K562 (cell line): ENCODE results near the gene FCAMR. TPM values are rescaled to one million over a fixed set of nuclear protein-coding genes. Genes with fewer than 3 reads are reported as not detected.

Source experiments
- ATAC-seq: fragments of 200-7000 bp; cut with Tn5 transposase; 3 replicates; pipeline ENCODE4 v1.9.1; 2020; ENCODE audit warnings: moderate library complexity
- BruUV-seq: library from RNA; stranded (reverse); fragments of 400-500 nt; replicated peaks from 2 replicates; lab custom pipeline; 2021; lab: Mats Ljungman, UMichigan
- CTCF ChIA-PET: fragments of 300-600 bp; formaldehyde crosslinking; extraction: SDS; loops from one replicate; lab custom pipeline; 2021; ENCODE audit warnings: low intra/inter-chr PET ratio; lab: Yijun Ruan, JAX
- POLR2A ChIA-PET: fragments of 300-600, 350-650 bp; sonication (Branson Sonifier 250); formaldehyde crosslinking; extraction: SDS; loops from one replicate; lab custom pipeline; 2021; ENCODE audit warnings: antibody characterized with exemption, inconsistent platforms; lab: Yijun Ruan, JAX
- DNase-seq, 4 experiments: peaks; one replicate each; pipeline versions ENCODE4 v3.0.0 to v3.0.0-alpha.2; 2011 to 2018; ENCODE audit warnings: low spot score in 3 of 4, mixed read lengths in 3 of 4; ENCODE audit errors: extremely low read depth in 1 of 4
- FAIRE-seq: peaks from 2 replicates; lab custom pipeline; 2011; peaks lifted over from hg19 to GRCh38; lab: Jason Lieb, UNC
- H2AFZ ChIP-seq: 2 replicates; pipeline ENCODE4 v1.6.0; 2011; ENCODE audit warnings: low read depth, low read length, control low read depth, inconsistent platforms
- H3K27ac ChIP-seq: fragments of 200-600 bp; 3 replicates; pipeline ENCODE4 v1.8.0; 2011; ENCODE audit warnings: low read depth, mild to moderate bottlenecking, control low read depth, inconsistent platforms, low read length, moderate library complexity, mixed read lengths; ENCODE audit errors: extremely low read depth
- H3K27me3 ChIP-seq, 2 experiments: fragments of 300-600 bp in 1 of 2; 2 replicates in 1 of 2; 3 replicates in 1 of 2; pipeline versions ENCODE4 v1.6.0 to v1.8.0; 2011; ENCODE audit warnings: inconsistent platforms in 2 of 2, low read length in 2 of 2, mild to moderate bottlenecking in 1 of 2, mixed read lengths in 1 of 2, moderate library complexity in 1 of 2; ENCODE audit not compliant: control insufficient read depth in 2 of 2, insufficient read depth in 2 of 2
- H3K36me3 ChIP-seq: fragments of 300-600 bp; 3 replicates; pipeline ENCODE4 v1.8.0; 2011; ENCODE audit warnings: mild to moderate bottlenecking, low read length, inconsistent platforms; ENCODE audit not compliant: control insufficient read depth, insufficient read depth
- H3K4me1 ChIP-seq, 2 experiments: fragments of 200-600 bp in 1 of 2; replicated peaks in 1 of 2; 2 replicates in 1 of 2; 3 replicates in 1 of 2; pipeline versions ENCODE4 v1.5.1 to v1.8.0; 2011; ENCODE audit warnings: inconsistent platforms in 2 of 2, low read length in 2 of 2, mild to moderate bottlenecking in 1 of 2, mixed read lengths in 1 of 2, moderate library complexity in 1 of 2; ENCODE audit not compliant: control insufficient read depth in 2 of 2, insufficient read depth in 2 of 2
- H3K4me2 ChIP-seq: 2 replicates; pipeline ENCODE4 v1.6.1; 2011; ENCODE audit warnings: low read length, control low read depth, inconsistent platforms, mixed read lengths; ENCODE audit not compliant: insufficient read depth
- H3K4me3 ChIP-seq: fragments of 200-600 bp; sonication (generic), shearing (Covaris generic); 2 replicates; pipeline ENCODE4 v1.5.1; 2016; ENCODE audit warnings: control low read depth, inconsistent platforms
- H3K79me2 ChIP-seq: fragments of 200-600 bp; 3 replicates; pipeline ENCODE4 v1.8.0; 2011; ENCODE audit warnings: low read length, inconsistent platforms; ENCODE audit not compliant: control insufficient read depth, insufficient read depth
- H3K9ac ChIP-seq, 2 experiments: 2 replicates each; pipeline versions ENCODE4 v1.6.0 to v1.6.1; 2011; ENCODE audit warnings: low read depth in 2 of 2, low read length in 2 of 2, control low read depth in 1 of 2, inconsistent platforms in 1 of 2, mild to moderate bottlenecking in 1 of 2, mixed read lengths in 1 of 2; ENCODE audit not compliant: insufficient read depth in 1 of 2
- H3K9me1 ChIP-seq: one replicate; pipeline ENCODE4 v1.6.0; 2011; ENCODE audit warnings: inconsistent platforms, mild to moderate bottlenecking, low read length, moderate library complexity; ENCODE audit not compliant: control insufficient read depth, insufficient read depth
- H3K9me3 ChIP-seq: replicated peaks from 2 replicates; pipeline ENCODE4 v1.5.1; 2011; ENCODE audit warnings: low read depth, low read length, inconsistent platforms; ENCODE audit not compliant: control insufficient read depth, insufficient read depth
- H4K20me1 ChIP-seq: replicated peaks from 2 replicates; pipeline ENCODE4 v1.6.1; 2011; ENCODE audit warnings: low read length, inconsistent platforms, mixed read lengths; ENCODE audit not compliant: control insufficient read depth, insufficient read depth
- DPF2 ChIP-seq: fragments of 450-650 bp; IDR thresholded peaks from 2 replicates; pipeline ENCODE4 v1.6.1; 2016
- KAT7 ChIP-seq: sonication (generic); formaldehyde crosslinking; IDR thresholded peaks from 2 replicates; pipeline ENCODE4 v1.8.0; 2022; ENCODE audit warnings: missing genetic modification reagents, mild to moderate bottlenecking, borderline replicate concordance
- KDM2B ChIP-seq: fragments of 250-450 bp; sonication (Bioruptor Pico); IDR thresholded peaks from 2 replicates; pipeline ENCODE4 v1.8.0; 2021; ENCODE audit warnings: mild to moderate bottlenecking, moderate library complexity
- SRSF1 ChIP-seq: fragments of 200-400 bp; formaldehyde crosslinking; IDR thresholded peaks from 2 replicates; pipeline ENCODE4 v1.6.1; 2017; ENCODE audit warnings: mild to moderate bottlenecking, low read depth, low read length, moderate library complexity
- whole genome bisulfite sequencing: fragments of 100-300 bp; shearing (Covaris generic); methylation state at CpG from one replicate; pipeline ENCODE4 v1.1.6; 2016; ENCODE audit warnings: low coverage, mixed read lengths; ENCODE audit not compliant: insufficient coverage; ENCODE audit errors: missing lambda C conversion rate; 5-methylcytosine and 5-hydroxymethylcytosine counted together
- in situ Hi-C: fragments of 300-500 bp; cut with MboI; formaldehyde crosslinking; loops from 4 replicates; pipeline ENCODE4 v1.15.0; 2018; ENCODE audit warnings: inconsistent platforms, mixed read lengths
- intact Hi-C: fragments of 100-400 bp; cut with micrococcal nuclease; formaldehyde crosslinking; loops from 2 replicates; pipeline ENCODE4 v1.14.2; 2022
- polyA plus RNA-seq, 8 experiments: library from polyadenylated mRNA; depleted of rRNA in 4 of 8; stranded (reverse) in 5 of 8; unstranded in 3 of 8; fragments of >200 nt; fragmentation: Nextera tagmentation in 2 of 8; fragmentation: Illumina TruSeq in 1 of 8; extraction: Ambion mirVana in 2 of 8; extraction: Trizol in 1 of 8; gene quantifications; 2 replicates each; pipeline versions ENCODE4 v1.2.1 to v1.2.3, GENCODE V29; 2011 to 2014; ENCODE audit warnings: inconsistent platforms in 1 of 8, missing spikeins in 1 of 8
- total RNA-seq, 7 experiments: library from RNA; depleted of rRNA in 6 of 7; stranded (reverse); fragments of >200 nt in 6 of 7; fragmentation: Illumina TruSeq in 2 of 7; extraction: Trizol in 2 of 7; gene quantifications; 2 replicates each; pipeline versions ENCODE4 v1.2.1 to v1.2.3, GENCODE V29; 2011 to 2021; ENCODE audit warnings: low replicate concordance in 1 of 7

FCAMR gene
- total and polyA plus RNA-seq, 9 of the 15 experiments (the other 6 are each of a cell fraction or from before 2014, with no cell fraction given) = not detected

GRCh38 chr1:206939841-206940587 lies 30.2 kb downstream of the FCAMR start:
- ChIA-PET CTCF (no interaction called here), POLR2A (interaction anchor here (0.7 to 2.2 kb wide), 3 partner anchors 11 to 20 kb away, joined by 3 to 14 read pairs (median 3); no protein-coding TSS in a partner anchor)
- Histone ChIP-seq H4K20me1 (no peaks in the 10 kb centered on the region), H3K4me1 (peaks cover 27 to 37% of the 10 kb centered on the region in 2 experiments), H3K9me3 (no peaks in the 10 kb centered on the region), H3K27me3 (peaks cover 3 to 4% of the 10 kb centered on the region in 2 experiments; a peak in 2 of 5 replicates), H3K9me1 (no peaks in the 10 kb centered on the region), H3K9ac (no peak overlapping the region), H3K36me3 (no peaks in the 10 kb centered on the region), H3K4me3 (no peak overlapping the region), H3K27ac (no peak overlapping the region), H3K79me2 (no peaks in the 10 kb centered on the region), H2AFZ (no peak overlapping the region), H3K4me2 (no peak overlapping the region)
- WGBS = 68% methylated on average over 9 of the region's 9 CpGs
- no peak for DNase-seq
- no peak for ATAC-seq
- no peak for TF ChIP-seq KDM2B (CRISPR knock-in tag)
- no peak for TF ChIP-seq SRSF1
- no peak for TF ChIP-seq KAT7 (CRISPR knock-in tag)
- TF ChIP-seq DPF2 = no peak
- intact Hi-C loops (loop anchor here (5.0 kb wide), 1 partner anchor 557 kb away; the partner anchor contains the start of gene CR1), in situ Hi-C loops (loop anchor here (10.0 kb wide), 1 partner anchor 135 kb away; no protein-coding TSS in a partner anchor)
- no peak for FAIRE-seq
- no TSS peak for BruUV-seq
